Measurements from ENCODE around the gene USP30. TPM values are rescaled to one million over a fixed set of nuclear protein-coding genes. Genes with fewer than 3 reads are reported as not detected.

USP30 gene
- total RNA-seq, 1 experiment from 2014 or later, result 6.9 TPM

DNA sequence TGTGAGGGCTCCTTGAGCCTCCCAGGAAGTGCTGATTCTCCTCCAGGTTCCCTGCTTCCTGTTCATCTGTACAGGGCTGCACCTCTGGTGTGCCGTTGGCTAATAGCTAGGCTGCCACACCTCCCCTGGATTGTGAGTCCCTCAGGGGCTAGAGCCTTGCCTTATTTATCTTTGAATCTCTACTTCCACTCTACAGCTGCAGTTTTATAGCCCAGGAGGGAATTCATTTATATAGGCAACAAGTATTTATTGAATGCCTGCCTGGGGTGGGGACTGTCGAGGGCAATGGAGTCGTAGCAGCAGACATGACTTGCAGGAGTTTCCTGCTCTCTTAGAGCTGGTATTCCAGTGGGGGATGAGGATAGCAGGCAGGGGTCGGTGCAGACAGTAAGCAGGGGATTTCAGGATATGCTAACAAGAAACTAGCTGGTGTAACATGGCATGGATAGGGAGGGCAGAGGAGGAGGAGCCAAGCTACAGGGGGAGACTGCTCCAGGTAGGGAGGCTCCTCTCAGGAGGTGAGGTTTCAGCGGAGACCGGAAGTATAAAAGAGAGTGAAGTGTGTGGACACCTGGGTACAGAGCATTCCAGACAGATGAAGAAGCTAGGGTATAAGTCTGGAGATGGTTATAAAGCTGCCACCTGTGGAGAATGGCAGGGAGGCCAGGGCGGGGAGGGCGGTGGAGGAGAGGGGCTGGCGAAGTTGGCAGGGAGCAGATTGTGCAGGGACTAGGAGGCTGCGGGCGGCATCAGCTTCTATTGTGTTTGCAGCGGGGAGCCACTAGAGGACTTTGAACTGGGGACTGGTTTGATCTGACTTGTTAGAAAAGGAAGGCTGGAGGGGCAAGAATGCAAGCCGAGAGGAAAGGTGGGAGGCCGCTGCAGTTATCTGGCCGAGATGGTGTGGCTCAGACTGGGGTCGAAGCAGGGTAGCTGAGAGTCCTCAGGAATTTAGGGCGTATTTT is 17.2 kb downstream of the USP30 start (continued):
- TF ChIP-seq, protein P1, sequence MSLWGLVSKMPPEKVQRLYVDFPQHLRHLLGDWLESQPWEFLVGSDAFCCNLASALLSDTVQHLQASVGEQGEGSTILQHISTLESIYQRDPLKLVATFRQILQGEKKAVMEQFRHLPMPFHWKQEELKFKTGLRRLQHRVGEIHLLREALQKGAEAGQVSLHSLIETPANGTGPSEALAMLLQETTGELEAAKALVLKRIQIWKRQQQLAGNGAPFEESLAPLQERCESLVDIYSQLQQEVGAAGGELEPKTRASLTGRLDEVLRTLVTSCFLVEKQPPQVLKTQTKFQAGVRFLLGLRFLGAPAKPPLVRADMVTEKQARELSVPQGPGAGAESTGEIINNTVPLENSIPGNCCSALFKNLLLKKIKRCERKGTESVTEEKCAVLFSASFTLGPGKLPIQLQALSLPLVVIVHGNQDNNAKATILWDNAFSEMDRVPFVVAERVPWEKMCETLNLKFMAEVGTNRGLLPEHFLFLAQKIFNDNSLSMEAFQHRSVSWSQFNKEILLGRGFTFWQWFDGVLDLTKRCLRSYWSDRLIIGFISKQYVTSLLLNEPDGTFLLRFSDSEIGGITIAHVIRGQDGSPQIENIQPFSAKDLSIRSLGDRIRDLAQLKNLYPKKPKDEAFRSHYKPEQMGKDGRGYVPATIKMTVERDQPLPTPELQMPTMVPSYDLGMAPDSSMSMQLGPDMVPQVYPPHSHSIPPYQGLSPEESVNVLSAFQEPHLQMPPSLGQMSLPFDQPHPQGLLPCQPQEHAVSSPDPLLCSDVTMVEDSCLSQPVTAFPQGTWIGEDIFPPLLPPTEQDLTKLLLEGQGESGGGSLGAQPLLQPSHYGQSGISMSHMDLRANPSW (CRISPR knock-in tag; conservative IDR thresholded peaks at IDR 0.05; ENCODE audit: low read depth), result no peak
- TF ChIP-seq FOXK1 (CRISPR knock-in tag; IDR thresholded peaks at IDR 0.05), result no peak

- Mint-ChIP-seq H3K36me3 (peaks cover 14% of the 10 kb centered on the region), H3K27me3 (ENCODE audit: low read depth) (no peaks in the 10 kb centered on the region), H3K4me1 (peaks cover 6% of the 10 kb centered on the region), H3K4me3 (no peak overlapping the region), H3K27ac (no peak overlapping the region), H3K9me3 (peaks cover 18% of the 10 kb centered on the region)
- CTCF ChIA-PET, result no interaction called here
- POLR2A ChIA-PET, result no interaction called here
- ATAC-seq (no peak), DNase-seq (ENCODE audit: low spot score) (no peak)
- TF ChIP-seq CREM (CRISPR knock-in tag; IDR thresholded peaks at IDR 0.05), result no peak
- TF ChIP-seq FOXJ3 (CRISPR knock-in tag; IDR thresholded peaks at IDR 0.05; ENCODE audit: borderline replicate concordance), result no peak
- TF ChIP-seq, protein P2, sequence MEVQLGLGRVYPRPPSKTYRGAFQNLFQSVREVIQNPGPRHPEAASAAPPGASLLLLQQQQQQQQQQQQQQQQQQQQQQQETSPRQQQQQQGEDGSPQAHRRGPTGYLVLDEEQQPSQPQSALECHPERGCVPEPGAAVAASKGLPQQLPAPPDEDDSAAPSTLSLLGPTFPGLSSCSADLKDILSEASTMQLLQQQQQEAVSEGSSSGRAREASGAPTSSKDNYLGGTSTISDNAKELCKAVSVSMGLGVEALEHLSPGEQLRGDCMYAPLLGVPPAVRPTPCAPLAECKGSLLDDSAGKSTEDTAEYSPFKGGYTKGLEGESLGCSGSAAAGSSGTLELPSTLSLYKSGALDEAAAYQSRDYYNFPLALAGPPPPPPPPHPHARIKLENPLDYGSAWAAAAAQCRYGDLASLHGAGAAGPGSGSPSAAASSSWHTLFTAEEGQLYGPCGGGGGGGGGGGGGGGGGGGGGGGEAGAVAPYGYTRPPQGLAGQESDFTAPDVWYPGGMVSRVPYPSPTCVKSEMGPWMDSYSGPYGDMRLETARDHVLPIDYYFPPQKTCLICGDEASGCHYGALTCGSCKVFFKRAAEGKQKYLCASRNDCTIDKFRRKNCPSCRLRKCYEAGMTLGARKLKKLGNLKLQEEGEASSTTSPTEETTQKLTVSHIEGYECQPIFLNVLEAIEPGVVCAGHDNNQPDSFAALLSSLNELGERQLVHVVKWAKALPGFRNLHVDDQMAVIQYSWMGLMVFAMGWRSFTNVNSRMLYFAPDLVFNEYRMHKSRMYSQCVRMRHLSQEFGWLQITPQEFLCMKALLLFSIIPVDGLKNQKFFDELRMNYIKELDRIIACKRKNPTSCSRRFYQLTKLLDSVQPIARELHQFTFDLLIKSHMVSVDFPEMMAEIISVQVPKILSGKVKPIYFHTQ (CRISPR knock-in tag; IDR thresholded peaks at IDR 0.05), result no peak
- TF ChIP-seq ELF4 (CRISPR knock-in tag; IDR thresholded peaks at IDR 0.05; ENCODE audit: low read depth), result no peak
- TF ChIP-seq KAT7 (CRISPR knock-in tag; IDR thresholded peaks at IDR 0.05; ENCODE audit: borderline replicate concordance), result no peak
- no peak for TF ChIP-seq NFYB (CRISPR knock-in tag; conservative IDR thresholded peaks at IDR 0.05; ENCODE audit: low read depth)
- TF ChIP-seq, protein P3, sequence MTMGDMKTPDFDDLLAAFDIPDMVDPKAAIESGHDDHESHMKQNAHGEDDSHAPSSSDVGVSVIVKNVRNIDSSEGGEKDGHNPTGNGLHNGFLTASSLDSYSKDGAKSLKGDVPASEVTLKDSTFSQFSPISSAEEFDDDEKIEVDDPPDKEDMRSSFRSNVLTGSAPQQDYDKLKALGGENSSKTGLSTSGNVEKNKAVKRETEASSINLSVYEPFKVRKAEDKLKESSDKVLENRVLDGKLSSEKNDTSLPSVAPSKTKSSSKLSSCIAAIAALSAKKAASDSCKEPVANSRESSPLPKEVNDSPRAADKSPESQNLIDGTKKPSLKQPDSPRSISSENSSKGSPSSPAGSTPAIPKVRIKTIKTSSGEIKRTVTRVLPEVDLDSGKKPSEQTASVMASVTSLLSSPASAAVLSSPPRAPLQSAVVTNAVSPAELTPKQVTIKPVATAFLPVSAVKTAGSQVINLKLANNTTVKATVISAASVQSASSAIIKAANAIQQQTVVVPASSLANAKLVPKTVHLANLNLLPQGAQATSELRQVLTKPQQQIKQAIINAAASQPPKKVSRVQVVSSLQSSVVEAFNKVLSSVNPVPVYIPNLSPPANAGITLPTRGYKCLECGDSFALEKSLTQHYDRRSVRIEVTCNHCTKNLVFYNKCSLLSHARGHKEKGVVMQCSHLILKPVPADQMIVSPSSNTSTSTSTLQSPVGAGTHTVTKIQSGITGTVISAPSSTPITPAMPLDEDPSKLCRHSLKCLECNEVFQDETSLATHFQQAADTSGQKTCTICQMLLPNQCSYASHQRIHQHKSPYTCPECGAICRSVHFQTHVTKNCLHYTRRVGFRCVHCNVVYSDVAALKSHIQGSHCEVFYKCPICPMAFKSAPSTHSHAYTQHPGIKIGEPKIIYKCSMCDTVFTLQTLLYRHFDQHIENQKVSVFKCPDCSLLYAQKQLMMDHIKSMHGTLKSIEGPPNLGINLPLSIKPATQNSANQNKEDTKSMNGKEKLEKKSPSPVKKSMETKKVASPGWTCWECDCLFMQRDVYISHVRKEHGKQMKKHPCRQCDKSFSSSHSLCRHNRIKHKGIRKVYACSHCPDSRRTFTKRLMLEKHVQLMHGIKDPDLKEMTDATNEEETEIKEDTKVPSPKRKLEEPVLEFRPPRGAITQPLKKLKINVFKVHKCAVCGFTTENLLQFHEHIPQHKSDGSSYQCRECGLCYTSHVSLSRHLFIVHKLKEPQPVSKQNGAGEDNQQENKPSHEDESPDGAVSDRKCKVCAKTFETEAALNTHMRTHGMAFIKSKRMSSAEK (CRISPR knock-in tag; IDR thresholded peaks at IDR 0.05; ENCODE audit: borderline replicate concordance), result no peak
- TF ChIP-seq ZNF121 (CRISPR knock-in tag; IDR thresholded peaks at IDR 0.05), result no peak
- no peak for TF ChIP-seq GTF2I (CRISPR knock-in tag; conservative IDR thresholded peaks at IDR 0.05)
- no peak for TF ChIP-seq SP1 (CRISPR knock-in tag; conservative IDR thresholded peaks at IDR 0.05)
- TF ChIP-seq, protein P1 (CRISPR knock-in tag; conservative IDR thresholded peaks at IDR 0.05; ENCODE audit: low read depth), result no peak
- TF ChIP-seq USF2 (CRISPR knock-in tag; IDR thresholded peaks at IDR 0.05), result no peak
- no peak for TF ChIP-seq CTCF (IDR thresholded peaks at IDR 0.05)
- TF ChIP-seq, protein P4, sequence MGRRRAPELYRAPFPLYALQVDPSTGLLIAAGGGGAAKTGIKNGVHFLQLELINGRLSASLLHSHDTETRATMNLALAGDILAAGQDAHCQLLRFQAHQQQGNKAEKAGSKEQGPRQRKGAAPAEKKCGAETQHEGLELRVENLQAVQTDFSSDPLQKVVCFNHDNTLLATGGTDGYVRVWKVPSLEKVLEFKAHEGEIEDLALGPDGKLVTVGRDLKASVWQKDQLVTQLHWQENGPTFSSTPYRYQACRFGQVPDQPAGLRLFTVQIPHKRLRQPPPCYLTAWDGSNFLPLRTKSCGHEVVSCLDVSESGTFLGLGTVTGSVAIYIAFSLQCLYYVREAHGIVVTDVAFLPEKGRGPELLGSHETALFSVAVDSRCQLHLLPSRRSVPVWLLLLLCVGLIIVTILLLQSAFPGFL (CRISPR knock-in tag; IDR thresholded peaks at IDR 0.05; ENCODE audit: borderline replicate concordance), result no peak
Measured at GRCh38 chr12:109074866-109075265, 22.5 kb downstream of the USP30 start.

Measured in WTC11 (cell line).